Right lobe of liver (tissue), 4 donors: ENCODE data around the gene OR2G2.

Experiments
- CTCF ChIP-seq, 4 donors: fragments of 200-600 bp in 3 of 4; fragments of 450-650 bp in 1 of 4; IDR thresholded peaks; one replicate each; pipeline versions ENCODE4 v1.5.1 to v1.8.0; 2016 to 2022; ENCODE audit warnings: antibody characterized with exemption in 4 of 4, mild to moderate bottlenecking in 2 of 4
- POLR2A ChIP-seq: fragments of 450-650 bp; IDR thresholded peaks from one replicate; pipeline ENCODE4 v1.6.1; 2017; ENCODE audit warnings: antibody characterized with exemption, mild to moderate bottlenecking
- donor health status: DM: no; HTN: no; CAD: no.
- donor health status: DM: no; HTN: no; CAD: no.
- donor health status: DM: no; HTN: yes; CAD: no.

GRCh38 chr1:247574236-247574635, 13.9 kb upstream of the OR2G2 start:
- no peak for TF ChIP-seq CTCF (IDR thresholded peaks at IDR 0.05)
- no peak for TF ChIP-seq POLR2A
